Measurements from ENCODE around the gene CLRN2.
"Not testable (repeated sequence)": the region's sequence is repeated elsewhere in the genome, so short reads cannot be mapped to it uniquely, and the experiment has no call there.

Gene CLRN2

DNA sequence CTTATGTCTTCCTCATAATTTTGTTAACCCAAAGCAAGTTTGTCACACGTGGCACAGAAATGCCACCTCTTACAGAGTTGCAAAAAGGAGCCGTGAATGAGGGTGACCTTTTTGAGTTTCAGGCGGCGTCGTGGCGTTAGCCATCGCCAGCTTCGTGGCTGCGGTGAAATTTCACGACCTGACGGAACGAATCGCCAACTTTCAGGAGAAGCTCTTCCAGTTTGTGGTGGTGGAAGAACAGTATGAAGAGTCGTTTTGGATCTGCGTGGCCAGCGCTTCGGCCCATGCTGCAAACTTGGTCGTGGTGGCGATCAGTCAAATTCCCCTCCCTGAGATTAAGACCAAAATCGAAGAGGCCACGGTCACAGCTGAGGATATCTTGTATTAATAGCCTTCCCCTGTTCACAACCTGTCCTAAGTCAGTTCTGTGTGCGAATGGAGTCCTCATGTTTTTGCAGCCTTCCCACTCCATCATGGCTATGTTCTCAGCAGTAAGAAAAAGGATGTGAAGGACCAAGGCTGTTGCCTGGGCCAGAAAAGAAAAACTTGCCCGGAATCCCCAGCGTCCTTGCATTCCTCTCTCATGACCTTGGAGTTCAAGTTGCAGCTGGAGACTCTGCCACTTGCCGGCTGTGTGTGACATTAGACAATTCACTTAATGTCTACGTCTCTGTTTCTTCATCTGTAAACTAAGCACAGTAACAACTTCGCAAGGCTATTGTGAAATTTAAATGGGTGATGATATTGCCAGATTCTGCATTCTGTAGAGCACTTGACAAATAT lies 11.9 kb downstream of the CLRN2 start:
- DNase-seq (ENCODE audit: low read depth) = no peak
- no peak for TF ChIP-seq CTCF (IDR thresholded peaks at IDR 0.05; ENCODE audit: low read depth, low read length, missing control alignments)

GRCh38 chr4:17528551-17529165 lies 13.7 kb downstream of the CLRN2 start:
- H3K4me3 ChIP-seq (ENCODE audit: low read depth, low read length) = no peak overlapping the region
- no peak for TF ChIP-seq CTCF (IDR thresholded peaks at IDR 0.05; ENCODE audit: low read depth, low read length, missing control alignments)
- no peak for DNase-seq (ENCODE audit: low read depth)

More for the DNA sequence above, 11.9 kb downstream of the CLRN2 start:
- no peak overlapping the region for H3K4me3 ChIP-seq (ENCODE audit: low read depth, low read length)

DNA sequence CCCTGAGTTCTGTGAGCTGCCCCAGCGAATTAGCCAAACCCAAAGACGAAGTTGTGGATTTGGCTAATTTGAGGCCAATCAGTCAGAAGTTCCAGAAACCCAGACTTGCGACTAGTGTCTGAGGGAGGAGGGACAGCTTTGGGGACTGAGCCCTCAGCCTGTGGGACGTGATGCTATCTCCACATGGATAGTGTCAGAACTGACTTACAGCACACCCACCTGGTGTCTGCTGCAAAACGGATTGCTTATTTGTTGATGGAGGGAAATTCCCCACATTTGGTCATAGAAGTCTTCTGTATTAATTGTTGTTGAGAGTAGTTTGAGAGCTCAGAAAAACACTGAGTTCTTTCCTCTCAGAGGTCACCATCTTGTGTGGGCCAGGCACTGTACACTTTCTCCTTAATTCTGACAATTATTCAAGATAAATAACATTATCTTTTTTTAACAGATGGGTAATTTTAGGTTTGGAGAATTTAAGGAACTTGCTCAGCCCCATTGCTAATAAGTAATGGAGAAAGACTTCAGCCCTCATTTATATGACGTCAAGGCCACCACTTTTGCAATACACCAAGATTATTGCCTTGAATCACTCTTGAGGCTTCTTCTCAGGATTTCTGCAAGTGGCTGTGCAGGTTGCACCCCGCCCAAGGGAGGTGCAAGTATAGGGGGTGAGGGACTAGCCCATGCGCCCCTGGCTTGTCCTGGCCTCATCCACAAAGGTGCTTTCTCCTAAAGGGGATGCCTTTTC lies 16.7 kb downstream of the CLRN2 start:
- no peak for DNase-seq (ENCODE audit: low read depth)
- H3K4me3 ChIP-seq (ENCODE audit: low read depth, low read length) = no peak overlapping the region
- TF ChIP-seq CTCF (IDR thresholded peaks at IDR 0.05; ENCODE audit: low read depth, low read length, missing control alignments) = no peak

- DNase-seq (ENCODE audit: low read depth) = no peak
- no peak overlapping the region for H3K4me3 ChIP-seq (ENCODE audit: low read depth, low read length)
- no peak for TF ChIP-seq CTCF (IDR thresholded peaks at IDR 0.05; ENCODE audit: low read depth, low read length, missing control alignments)
These were observed 19.7 kb downstream of the CLRN2 start for GRCh38 chr4:17534705-17535104.

GRCh38 chr4:17535242-17535641 lies 20.3 kb downstream of the CLRN2 start:
- TF ChIP-seq CTCF (IDR thresholded peaks at IDR 0.05; ENCODE audit: low read depth, low read length, missing control alignments) = no peak
- no peak overlapping the region for H3K4me3 ChIP-seq (ENCODE audit: low read depth, low read length)
- no peak for DNase-seq (ENCODE audit: low read depth)

GRCh38 chr4:17535906-17536305 lies 20.9 kb downstream of the CLRN2 start:
- no peak for DNase-seq (ENCODE audit: low read depth)

GRCh38 chr4:17537060-17537459 lies 22.1 kb downstream of the CLRN2 start:
- DNase-seq (ENCODE audit: low read depth); H3K4me3 ChIP-seq (ENCODE audit: low read depth, low read length): not testable (repeated sequence)

More at GRCh38 chr4:17535906-17536305, 20.9 kb downstream of the CLRN2 start:
- no peak for TF ChIP-seq CTCF (IDR thresholded peaks at IDR 0.05; ENCODE audit: low read depth, low read length, missing control alignments)
- no peak overlapping the region for H3K4me3 ChIP-seq (ENCODE audit: low read depth, low read length)
